GM19035 (cell line): ENCODE data around the gene RPGR.

Source experiments
- ATAC-seq: cut with Tn5 transposase; IDR thresholded peaks from one replicate; pipeline ENCODE4 v1.9.1; 2021; ENCODE audit not compliant: unreplicated experiment

RPGR gene

GRCh38 chrX:38262715-38263620 lies 64.3 kb downstream of the RPGR start:
- ATAC-seq: no peak

GRCh38 chrX:38260231-38260630 lies 67.1 kb downstream of the RPGR start:
- no peak for ATAC-seq

GRCh38 chrX:38256019-38256418 lies 71.3 kb downstream of the RPGR start:
- no peak for ATAC-seq

- no peak for ATAC-seq
These were observed 77.3 kb downstream of the RPGR start for GRCh38 chrX:38249965-38250364.

- no peak for ATAC-seq
These were observed 80.3 kb downstream of the RPGR start for GRCh38 chrX:38247051-38247450.

- ATAC-seq: no peak
These were observed 86.8 kb downstream of the RPGR start for GRCh38 chrX:38240541-38240940.

GRCh38 chrX:38236901-38237615 lies 90.3 kb downstream of the RPGR start:
- ATAC-seq: no peak

GRCh38 chrX:38233891-38234667 lies 93.2 kb downstream of the RPGR start:
- no peak for ATAC-seq

GRCh38 chrX:38232079-38232686 lies 95.1 kb downstream of the RPGR start:
- ATAC-seq: no peak

- ATAC-seq: no peak
These were observed 102.2 kb downstream of the RPGR start for GRCh38 chrX:38225093-38225492.

GRCh38 chrX:38224160-38224559 lies 103.1 kb downstream of the RPGR start:
- ATAC-seq: no peak

GRCh38 chrX:38221391-38221929 lies 105.8 kb downstream of the RPGR start:
- ATAC-seq: no peak

- peak; percentile 30 for ATAC-seq
These were observed 106.6 kb downstream of the RPGR start, which contains the start of gene SRPX for GRCh38 chrX:38220415-38221390. Gene SRPX, minus strand, starts transcription at chrX:38220871. Its CDS starts 79 bp downstream, at chrX:38220792.

GRCh38 chrX:38220024-38220414 lies 107.3 kb downstream of the RPGR start:
- ATAC-seq: peak; percentile 67
